Upper lobe of left lung (tissue), 4 donors: ENCODE data around the gene GLB1L3.

Experiments used
- EP300 ChIP-seq, 4 donors: sonication (generic); formaldehyde crosslinking; IDR thresholded peaks; one replicate each; pipeline ENCODE4 v1.5.1; 2017; ENCODE audit warnings: antibody characterized with exemption in 4 of 4, control low read depth in 2 of 4
- POLR2A ChIP-seq, 4 donors: fragments of 450-650 bp; IDR thresholded peaks; one replicate each; pipeline ENCODE4 v1.5.1; 2016 to 2017; ENCODE audit warnings: antibody characterized with exemption in 4 of 4, mild to moderate bottlenecking in 2 of 4
- POLR2AphosphoS5 ChIP-seq, 2 donors: sonication (generic); formaldehyde crosslinking; IDR thresholded peaks; one replicate each; pipeline ENCODE4 v1.5.1; 2017; ENCODE audit warnings: antibody characterized with exemption in 2 of 2
- TF ChIP-seq, protein P1 (sequence below), 6 experiments: fragments of 450-650 bp in 4 of 6; fragments of 200-600 bp in 2 of 6; sonication (generic) in 2 of 6; IDR thresholded peaks; one replicate each; pipeline ENCODE4 v1.5.1; 2016 to 2019; ENCODE audit warnings: antibody characterized with exemption in 6 of 6

DNA sequence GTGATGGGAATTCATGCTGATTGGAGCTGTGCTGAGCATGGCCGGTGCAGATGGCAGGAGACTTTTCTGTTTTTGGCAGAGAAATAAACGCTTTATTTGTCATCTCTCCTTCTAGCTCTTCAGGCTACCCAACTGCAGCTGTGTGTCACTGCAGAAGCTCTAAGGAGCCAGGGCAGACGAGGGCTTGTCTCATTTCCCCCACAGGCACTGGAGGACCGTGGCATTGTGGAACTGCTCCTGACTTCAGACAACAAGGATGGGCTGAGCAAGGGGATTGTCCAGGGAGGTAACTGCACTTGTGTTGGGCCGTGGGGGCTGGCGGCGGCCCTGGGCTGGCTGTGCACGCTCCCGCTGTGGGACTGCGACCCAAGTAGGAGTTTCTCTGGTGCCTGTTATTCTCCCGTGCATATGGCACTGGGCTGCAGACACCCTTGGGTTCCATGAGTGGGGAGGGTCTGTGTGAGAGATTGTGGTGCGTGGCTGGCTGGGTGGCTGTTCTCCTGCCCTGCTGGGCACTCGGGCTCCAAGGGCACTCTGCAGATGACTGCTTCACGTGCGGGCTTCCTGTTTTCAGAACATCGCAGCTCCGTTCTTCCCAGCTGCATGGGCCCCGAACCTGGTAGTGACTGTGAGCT, 82.8 kb downstream of the GLB1L3 start:
- TF ChIP-seq, protein P1, sequence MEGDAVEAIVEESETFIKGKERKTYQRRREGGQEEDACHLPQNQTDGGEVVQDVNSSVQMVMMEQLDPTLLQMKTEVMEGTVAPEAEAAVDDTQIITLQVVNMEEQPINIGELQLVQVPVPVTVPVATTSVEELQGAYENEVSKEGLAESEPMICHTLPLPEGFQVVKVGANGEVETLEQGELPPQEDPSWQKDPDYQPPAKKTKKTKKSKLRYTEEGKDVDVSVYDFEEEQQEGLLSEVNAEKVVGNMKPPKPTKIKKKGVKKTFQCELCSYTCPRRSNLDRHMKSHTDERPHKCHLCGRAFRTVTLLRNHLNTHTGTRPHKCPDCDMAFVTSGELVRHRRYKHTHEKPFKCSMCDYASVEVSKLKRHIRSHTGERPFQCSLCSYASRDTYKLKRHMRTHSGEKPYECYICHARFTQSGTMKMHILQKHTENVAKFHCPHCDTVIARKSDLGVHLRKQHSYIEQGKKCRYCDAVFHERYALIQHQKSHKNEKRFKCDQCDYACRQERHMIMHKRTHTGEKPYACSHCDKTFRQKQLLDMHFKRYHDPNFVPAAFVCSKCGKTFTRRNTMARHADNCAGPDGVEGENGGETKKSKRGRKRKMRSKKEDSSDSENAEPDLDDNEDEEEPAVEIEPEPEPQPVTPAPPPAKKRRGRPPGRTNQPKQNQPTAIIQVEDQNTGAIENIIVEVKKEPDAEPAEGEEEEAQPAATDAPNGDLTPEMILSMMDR (IDR thresholded peaks at IDR 0.05): no peak
- TF ChIP-seq POLR2A (IDR thresholded peaks at IDR 0.05) (no peak), POLR2AphosphoS5 (IDR thresholded peaks at IDR 0.05) (no peak), EP300 (IDR thresholded peaks at IDR 0.05) (no peak)
